K562 (cell line): ENCODE data around the gene GIPC3. TPM values are rescaled to one million over a fixed set of nuclear protein-coding genes. Genes with fewer than 3 reads are reported as not detected.

Experiments
- BRD4 ChIP-seq: fragments of 200-600 bp; sonication (generic); IDR thresholded peaks from 2 replicates; pipeline ENCODE4 v1.6.1; 2017; ENCODE audit warnings: inconsistent platforms
- FOXA3 ChIP-seq, 2 experiments: fragments of 450-650 bp in 1 of 2; sonication (generic) in 1 of 2; formaldehyde crosslinking; IDR thresholded peaks in 1 of 2; conservative IDR thresholded peaks in 1 of 2; 2 replicates each; pipeline versions ENCODE4 v1.4.0 to v1.8.0; 2020 to 2022; ENCODE audit warnings: mild to moderate bottlenecking in 2 of 2, missing genetic modification reagents in 1 of 2
- FUS ChIP-seq: fragments of 200-400 bp; formaldehyde crosslinking; optimal IDR thresholded peaks from 2 replicates; pipeline ENCODE3; 2017; ENCODE audit warnings: low read depth, low read length
- GTF2F1 ChIP-seq: IDR thresholded peaks from 2 replicates; pipeline ENCODE4 v1.6.1; 2011; ENCODE audit warnings: low read depth, low read length, improper control_type of control experiment
- HMG20B ChIP-seq: fragments of 250-450 bp; sonication (Bioruptor Pico); IDR thresholded peaks from 2 replicates; pipeline ENCODE4 v1.5.0; 2021; ENCODE audit warnings: mild to moderate bottlenecking
- RBM34 ChIP-seq: fragments of 200-400 bp; formaldehyde crosslinking; IDR thresholded peaks from 2 replicates; pipeline ENCODE4 v1.6.1; 2018; ENCODE audit warnings: low read length, borderline replicate concordance; ENCODE audit not compliant: insufficient read depth
- RHOXF2B ChIP-seq: fragments of 250-450 bp; sonication (Bioruptor Pico); conservative IDR thresholded peaks from 2 replicates; pipeline ENCODE4 v1.5.1; 2021
- RNF2 ChIP-seq: sonication (generic); IDR thresholded peaks from 2 replicates; pipeline ENCODE4 v1.6.1; 2016
- SAFB2 ChIP-seq: fragments of 200-400 bp; formaldehyde crosslinking; IDR thresholded peaks from 2 replicates; pipeline ENCODE4 v1.6.1; 2018; ENCODE audit warnings: borderline replicate concordance, low read length, low read depth, moderate library complexity; ENCODE audit not compliant: severe bottlenecking
- SLC30A9 ChIP-seq: fragments of 250-450 bp; sonication (Bioruptor Pico); IDR thresholded peaks from 2 replicates; pipeline ENCODE4 v1.8.0; 2022; ENCODE audit warnings: mild to moderate bottlenecking, moderate library complexity
- SMC3 ChIP-seq: conservative IDR thresholded peaks from 2 replicates; pipeline ENCODE4 v1.6.1; 2011; ENCODE audit warnings: low read depth, low read length, improper control_type of control experiment; ENCODE audit not compliant: insufficient read depth
- TBP ChIP-seq: optimal IDR thresholded peaks from 2 replicates; pipeline ENCODE3; 2011; ENCODE audit warnings: low read depth, low read length, improper control_type of control experiment
- TCF7L2 ChIP-seq: fragments of 150-350 bp; IDR thresholded peaks from 2 replicates; pipeline ENCODE4 v1.6.1; 2016; ENCODE audit warnings: low read depth, mild to moderate bottlenecking, low read length, moderate library complexity
- THRAP3 ChIP-seq: fragments of 450-650 bp; IDR thresholded peaks from 2 replicates; pipeline ENCODE4 v1.6.1; 2016; ENCODE audit warnings: mild to moderate bottlenecking, inconsistent platforms, borderline replicate concordance
- ZFP1 ChIP-seq: fragments of 450-650 bp; formaldehyde crosslinking; IDR thresholded peaks from 2 replicates; pipeline ENCODE4 v1.4.0; 2020; ENCODE audit warnings: mild to moderate bottlenecking, mixed read lengths
- ZNF668 ChIP-seq: fragments of 250-450 bp; sonication (Bioruptor Pico); IDR thresholded peaks from 2 replicates; pipeline ENCODE4 v1.8.0; 2022; ENCODE audit warnings: mild to moderate bottlenecking, inconsistent platforms
- ZNF75A ChIP-seq: fragments of 450-650 bp; formaldehyde crosslinking; IDR thresholded peaks from 2 replicates; pipeline ENCODE4 v1.4.0; 2020; ENCODE audit warnings: mild to moderate bottlenecking
- polyA plus RNA-seq, 8 experiments: library from polyadenylated mRNA; depleted of rRNA in 4 of 8; stranded (reverse) in 5 of 8; unstranded in 3 of 8; fragments of >200 nt; fragmentation: Nextera tagmentation in 2 of 8; fragmentation: Illumina TruSeq in 1 of 8; extraction: Ambion mirVana in 2 of 8; extraction: Trizol in 1 of 8; gene quantifications; 2 replicates each; pipeline versions ENCODE4 v1.2.1 to v1.2.3, GENCODE V29; 2011 to 2014; ENCODE audit warnings: inconsistent platforms in 1 of 8, missing spikeins in 1 of 8
- total RNA-seq, 7 experiments: library from RNA; depleted of rRNA in 6 of 7; stranded (reverse); fragments of >200 nt in 6 of 7; fragmentation: Illumina TruSeq in 2 of 7; extraction: Trizol in 2 of 7; gene quantifications; 2 replicates each; pipeline versions ENCODE4 v1.2.1 to v1.2.3, GENCODE V29; 2011 to 2021; ENCODE audit warnings: low replicate concordance in 1 of 7
- TF ChIP-seq, protein P1 (sequence below): sonication (generic); formaldehyde crosslinking; IDR thresholded peaks from 2 replicates; pipeline ENCODE4 v1.8.1; 2022; ENCODE audit warnings: missing genetic modification reagents
- TF ChIP-seq, protein P2 (sequence below): sonication (generic); formaldehyde crosslinking; IDR thresholded peaks from 2 replicates; pipeline ENCODE4 v1.8.1; 2023; ENCODE audit warnings: mild to moderate bottlenecking, missing genetic modification reagents
- TF ChIP-seq, protein P3 (sequence below): fragments of 450-650 bp; IDR thresholded peaks from 2 replicates; pipeline ENCODE4 v1.6.1; 2016; ENCODE audit warnings: antibody characterized with exemption
- TF ChIP-seq, protein P4 (sequence below): IDR thresholded peaks from 2 replicates; pipeline ENCODE4 v1.6.1; 2011; ENCODE audit warnings: borderline replicate concordance, low read depth, mild to moderate bottlenecking, moderate library complexity, low read length; ENCODE audit not compliant: insufficient read depth, poor library complexity, severe bottlenecking
- TF ChIP-seq, protein P5 (sequence below): sonication (generic); formaldehyde crosslinking; IDR thresholded peaks from 2 replicates; pipeline ENCODE4 v1.8.0; 2023; ENCODE audit warnings: mild to moderate bottlenecking, missing genetic modification reagents

Gene GIPC3
- total and polyA plus RNA-seq, 9 of the 15 experiments (the other 6 are each of a cell fraction or from before 2014, with no cell fraction given): 0.03 to 3.6 (median 1.5) TPM; not detected in 1

DNA sequence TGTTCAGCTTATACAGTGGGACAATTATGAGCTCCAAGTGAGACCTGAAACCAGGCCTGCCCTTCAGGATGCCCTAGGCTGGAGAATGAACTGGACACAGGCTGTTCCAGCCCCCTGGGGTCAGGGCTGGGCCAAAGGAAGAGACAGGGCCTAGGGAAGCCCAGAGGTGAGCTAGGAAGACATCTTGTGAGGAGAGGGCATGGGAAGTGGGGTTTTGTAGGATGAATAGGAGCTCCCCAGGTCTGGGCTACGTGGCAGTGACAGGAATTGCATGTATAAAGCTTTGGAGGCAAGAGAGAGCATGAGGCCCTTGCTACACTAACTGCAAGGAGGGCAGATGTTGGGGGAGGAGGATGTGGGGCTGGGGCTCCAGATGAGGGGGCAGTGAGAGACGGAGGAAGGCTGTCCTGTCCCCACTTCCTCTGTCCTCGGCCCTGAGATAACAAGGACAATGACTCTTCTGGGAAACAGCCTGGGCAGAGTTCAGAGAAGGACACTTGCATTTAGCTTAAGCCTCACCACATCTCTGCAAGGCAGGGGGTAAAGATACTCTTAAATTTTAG is 22.9 kb downstream of the GIPC3 start (continued):
- TF ChIP-seq GTF2F1 (no peak), SMC3 (no peak), TCF7L2 (no peak), ZNF75A (CRISPR knock-in tag) (no peak), RNF2 (peak; percentile 78; the same call in 1 of the 2 replicates), RBM34 (no peak), TBP (peak; percentile 13), ZFP1 (no peak), HMG20B (CRISPR knock-in tag) (no peak), FUS (no peak), RHOXF2B (no peak), SLC30A9 (CRISPR knock-in tag) (no peak), SAFB2 (no peak), THRAP3 (no peak), FOXA3 (CRISPR knock-in tag; conservative IDR thresholded peaks at IDR 0.05 in 1 of 2, IDR thresholded peaks at IDR 0.05 in 1 of 2) (no peak), BRD4 (0 out of 2 replicates have a peak, but pooled peaks have one; percentile 31), ZNF668 (no peak)
- TF ChIP-seq, protein P1, sequence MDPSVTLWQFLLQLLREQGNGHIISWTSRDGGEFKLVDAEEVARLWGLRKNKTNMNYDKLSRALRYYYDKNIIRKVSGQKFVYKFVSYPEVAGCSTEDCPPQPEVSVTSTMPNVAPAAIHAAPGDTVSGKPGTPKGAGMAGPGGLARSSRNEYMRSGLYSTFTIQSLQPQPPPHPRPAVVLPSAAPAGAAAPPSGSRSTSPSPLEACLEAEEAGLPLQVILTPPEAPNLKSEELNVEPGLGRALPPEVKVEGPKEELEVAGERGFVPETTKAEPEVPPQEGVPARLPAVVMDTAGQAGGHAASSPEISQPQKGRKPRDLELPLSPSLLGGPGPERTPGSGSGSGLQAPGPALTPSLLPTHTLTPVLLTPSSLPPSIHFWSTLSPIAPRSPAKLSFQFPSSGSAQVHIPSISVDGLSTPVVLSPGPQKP (CRISPR knock-in tag): no peak
- TF ChIP-seq, protein P2, sequence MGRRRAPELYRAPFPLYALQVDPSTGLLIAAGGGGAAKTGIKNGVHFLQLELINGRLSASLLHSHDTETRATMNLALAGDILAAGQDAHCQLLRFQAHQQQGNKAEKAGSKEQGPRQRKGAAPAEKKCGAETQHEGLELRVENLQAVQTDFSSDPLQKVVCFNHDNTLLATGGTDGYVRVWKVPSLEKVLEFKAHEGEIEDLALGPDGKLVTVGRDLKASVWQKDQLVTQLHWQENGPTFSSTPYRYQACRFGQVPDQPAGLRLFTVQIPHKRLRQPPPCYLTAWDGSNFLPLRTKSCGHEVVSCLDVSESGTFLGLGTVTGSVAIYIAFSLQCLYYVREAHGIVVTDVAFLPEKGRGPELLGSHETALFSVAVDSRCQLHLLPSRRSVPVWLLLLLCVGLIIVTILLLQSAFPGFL: no peak
- TF ChIP-seq, protein P3, sequence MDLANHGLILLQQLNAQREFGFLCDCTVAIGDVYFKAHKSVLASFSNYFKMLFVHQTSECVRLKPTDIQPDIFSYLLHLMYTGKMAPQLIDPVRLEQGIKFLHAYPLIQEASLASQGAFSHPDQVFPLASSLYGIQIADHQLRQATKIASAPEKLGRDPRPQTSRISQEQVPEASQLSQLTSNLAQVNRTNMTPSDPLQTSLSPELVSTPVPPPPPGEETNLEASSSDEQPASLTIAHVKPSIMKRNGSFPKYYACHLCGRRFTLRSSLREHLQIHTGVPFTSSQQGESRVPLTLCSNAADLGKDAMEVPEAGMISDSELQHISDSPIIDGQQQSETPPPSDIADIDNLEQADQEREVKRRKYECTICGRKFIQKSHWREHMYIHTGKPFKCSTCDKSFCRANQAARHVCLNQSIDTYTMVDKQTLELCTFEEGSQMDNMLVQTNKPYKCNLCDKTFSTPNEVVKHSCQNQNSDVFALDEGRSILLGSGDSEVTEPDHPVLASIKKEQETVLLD: no peak
- TF ChIP-seq, protein P4, sequence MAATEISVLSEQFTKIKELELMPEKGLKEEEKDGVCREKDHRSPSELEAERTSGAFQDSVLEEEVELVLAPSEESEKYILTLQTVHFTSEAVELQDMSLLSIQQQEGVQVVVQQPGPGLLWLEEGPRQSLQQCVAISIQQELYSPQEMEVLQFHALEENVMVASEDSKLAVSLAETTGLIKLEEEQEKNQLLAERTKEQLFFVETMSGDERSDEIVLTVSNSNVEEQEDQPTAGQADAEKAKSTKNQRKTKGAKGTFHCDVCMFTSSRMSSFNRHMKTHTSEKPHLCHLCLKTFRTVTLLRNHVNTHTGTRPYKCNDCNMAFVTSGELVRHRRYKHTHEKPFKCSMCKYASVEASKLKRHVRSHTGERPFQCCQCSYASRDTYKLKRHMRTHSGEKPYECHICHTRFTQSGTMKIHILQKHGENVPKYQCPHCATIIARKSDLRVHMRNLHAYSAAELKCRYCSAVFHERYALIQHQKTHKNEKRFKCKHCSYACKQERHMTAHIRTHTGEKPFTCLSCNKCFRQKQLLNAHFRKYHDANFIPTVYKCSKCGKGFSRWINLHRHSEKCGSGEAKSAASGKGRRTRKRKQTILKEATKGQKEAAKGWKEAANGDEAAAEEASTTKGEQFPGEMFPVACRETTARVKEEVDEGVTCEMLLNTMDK: no peak
- TF ChIP-seq, protein P5, sequence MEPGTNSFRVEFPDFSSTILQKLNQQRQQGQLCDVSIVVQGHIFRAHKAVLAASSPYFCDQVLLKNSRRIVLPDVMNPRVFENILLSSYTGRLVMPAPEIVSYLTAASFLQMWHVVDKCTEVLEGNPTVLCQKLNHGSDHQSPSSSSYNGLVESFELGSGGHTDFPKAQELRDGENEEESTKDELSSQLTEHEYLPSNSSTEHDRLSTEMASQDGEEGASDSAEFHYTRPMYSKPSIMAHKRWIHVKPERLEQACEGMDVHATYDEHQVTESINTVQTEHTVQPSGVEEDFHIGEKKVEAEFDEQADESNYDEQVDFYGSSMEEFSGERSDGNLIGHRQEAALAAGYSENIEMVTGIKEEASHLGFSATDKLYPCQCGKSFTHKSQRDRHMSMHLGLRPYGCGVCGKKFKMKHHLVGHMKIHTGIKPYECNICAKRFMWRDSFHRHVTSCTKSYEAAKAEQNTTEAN (CRISPR knock-in tag): no peak
